Omental fat pad (tissue), 4 donors: ENCODE data around the gene CEACAM20. TPM values are rescaled to one million over a fixed set of nuclear protein-coding genes. Genes with fewer than 3 reads are reported as not detected.
"Not testable (repeated sequence)": the region's sequence is repeated elsewhere in the genome, so short reads cannot be mapped to it uniquely, and the experiment has no call there.

ENCODE experiments used
- ATAC-seq: fragments of 150-250 bp; one replicate; pipeline ENCODE4 v1.9.1; 2016; ENCODE audit warnings: mild to moderate bottlenecking, moderate library complexity; ENCODE audit not compliant: low FRiP score
- DNase-seq: peaks from one replicate; pipeline ENCODE4 v3.0.0-alpha.2; 2019; ENCODE audit warnings: low spot score
- CTCF ChIP-seq, 3 donors: fragments of 450-650 bp; IDR thresholded peaks; one replicate each; pipeline ENCODE4 v1.5.1; 2016 to 2017; ENCODE audit warnings: antibody characterized with exemption in 3 of 3, mild to moderate bottlenecking in 3 of 3, moderate library complexity in 2 of 3
- small RNA-seq: library from RNA; depleted of rRNA; stranded (forward); fragments of <200 nt; gene quantifications from one replicate; pipeline ENCODE3, GENCODE V24; 2016
- total RNA-seq, 4 donors: library from RNA; depleted of rRNA; stranded (reverse); fragments of >200 nt; gene quantifications; one replicate each; pipeline ENCODE4 v1.1.0, GENCODE V29; 2016

Gene CEACAM20
- total RNA-seq, 4 donors from 2014 or later = not detected

- DNase-seq (no peak), ATAC-seq (no peak)
- no peak for TF ChIP-seq CTCF (IDR thresholded peaks at IDR 0.05)
These were observed 32.8 kb downstream of the CEACAM20 start for GRCh38 chr19:44496711-44497110.

GRCh38 chr19:44476559-44477408 is 52.7 kb downstream of the CEACAM20 start:
- TF ChIP-seq CTCF (IDR thresholded peaks at IDR 0.05) = no peak
- ATAC-seq = no peak
- no peak for DNase-seq

GRCh38 chr19:44468730-44469129 is 60.7 kb downstream of the CEACAM20 start:
- not testable (repeated sequence) for DNase-seq, ATAC-seq

GRCh38 chr19:44462600-44463286 is 66.7 kb downstream of the CEACAM20 start:
- DNase-seq, ATAC-seq: not testable (repeated sequence)

Small RNA genes lying within 50 kb of the gene (small RNA-seq; reads per million reads assigned to genes)
- gene AC243964.1 = not detected

Other genes starting within 250 kb of the CEACAM20 start
- gene ZNF235, start 224.7 kb downstream of the CEACAM20 start, total RNA-seq = 1 to 10 TPM; 3.0 to 8.7 (median 4.3) TPM
- 1 to 10 TPM; 2.0 to 6.0 (median 3.4) TPM for gene ZNF112, start 173.0 kb downstream of the CEACAM20 start, total RNA-seq
- 1 to 10 TPM; 1.1 to 6.5 (median 2.5) TPM for gene ZNF285, start 128.1 kb downstream of the CEACAM20 start, total RNA-seq
- 1 to 10 TPM; 2.2 to 6.3 (median 4.8) TPM for gene ZNF229, start 81.2 kb downstream of the CEACAM20 start, total RNA-seq
- 10 to 100 TPM in 1 of 4 donors, 1 to 10 TPM in 3; 4.8 to 14.5 (median 7.3) TPM for gene ZNF180, start 29.2 kb downstream of the CEACAM20 start, total RNA-seq
- gene IGSF23, start 83.9 kb upstream of the CEACAM20 start, total RNA-seq = not detected
- gene PVR, start 114.2 kb upstream of the CEACAM20 start, total RNA-seq = 10 to 100 TPM; 17.0 to 93.9 (median 28.6) TPM
- 1 to 10 TPM; 2.1 to 6.8 (median 3.8) TPM for gene CEACAM19, start 141.8 kb upstream of the CEACAM20 start, total RNA-seq
- gene CEACAM16, start 169.5 kb upstream of the CEACAM20 start, total RNA-seq = not detected
- 100 to 1,000 TPM in 1 of 4 donors, 10 to 100 TPM in 3; 12.2 to 113 (median 46.2) TPM for gene BCL3, start 219.0 kb upstream of the CEACAM20 start, total RNA-seq
- under 1 TPM in 1 of 4 donors, not detected in 3; 0.46 TPM for gene CBLC, start 248.2 kb upstream of the CEACAM20 start, total RNA-seq